ENCODE measurements around the gene PCDH9.

PCDH9 gene

DNA sequence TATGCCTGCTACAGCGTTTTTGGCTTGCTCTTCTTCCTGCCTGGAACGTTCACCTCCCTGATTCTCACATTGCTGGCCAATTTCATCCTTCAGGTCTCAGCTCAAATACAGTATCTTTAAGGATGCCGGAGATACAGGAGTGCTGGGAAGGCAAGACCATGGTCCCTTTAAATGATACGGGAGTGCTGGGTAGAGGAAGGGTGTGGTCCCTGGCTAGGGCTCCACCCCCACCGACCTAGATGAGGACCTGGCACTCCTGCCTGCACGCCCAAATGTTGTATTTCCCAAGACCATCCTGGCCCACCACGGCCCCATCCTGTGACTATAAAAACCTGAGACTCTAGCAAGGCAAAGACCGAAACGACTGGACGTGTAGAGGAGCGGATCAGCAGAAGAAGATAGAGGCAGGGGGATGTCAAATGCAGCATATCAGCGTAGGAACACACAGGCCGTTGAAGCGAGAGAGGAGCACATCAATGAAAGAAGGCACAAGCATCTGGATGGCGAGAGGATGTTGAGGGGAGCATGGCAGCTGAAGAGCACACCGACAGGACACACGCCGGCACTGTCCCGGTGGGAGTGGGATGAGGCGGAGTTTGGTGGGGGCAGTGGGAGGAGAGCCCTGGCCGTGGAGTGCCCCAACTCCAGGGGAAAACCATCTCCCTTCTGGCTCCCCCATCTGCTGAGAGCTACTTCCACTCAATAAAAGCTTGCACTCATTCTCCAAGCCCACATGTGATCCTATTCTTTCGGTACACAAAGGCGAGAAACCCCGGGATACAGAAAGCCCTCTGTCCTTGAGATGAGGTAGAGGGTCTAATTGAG lies 74.0 kb downstream of the PCDH9 start:
- DNase-seq, result no peak

DNA sequence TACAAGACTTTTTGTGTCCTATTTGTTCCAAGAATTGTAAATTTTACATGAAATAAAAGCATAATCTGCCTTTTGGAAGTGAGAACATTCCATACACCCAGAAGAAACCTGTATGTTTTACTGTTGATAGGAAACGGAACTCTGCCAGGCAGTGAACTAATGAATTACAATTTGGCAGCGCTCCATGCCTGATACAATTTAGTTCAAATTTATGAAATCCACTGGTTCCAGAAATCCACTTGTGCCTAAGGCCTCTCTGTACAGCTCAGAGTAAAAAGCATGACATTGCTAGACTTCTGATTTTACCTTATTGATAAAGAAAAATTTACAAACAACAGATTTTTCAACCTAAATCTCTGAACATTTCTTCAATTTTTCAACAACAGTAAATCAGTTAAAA lies 78.1 kb downstream of the PCDH9 start:
- DNase-seq, result no peak

DNA sequence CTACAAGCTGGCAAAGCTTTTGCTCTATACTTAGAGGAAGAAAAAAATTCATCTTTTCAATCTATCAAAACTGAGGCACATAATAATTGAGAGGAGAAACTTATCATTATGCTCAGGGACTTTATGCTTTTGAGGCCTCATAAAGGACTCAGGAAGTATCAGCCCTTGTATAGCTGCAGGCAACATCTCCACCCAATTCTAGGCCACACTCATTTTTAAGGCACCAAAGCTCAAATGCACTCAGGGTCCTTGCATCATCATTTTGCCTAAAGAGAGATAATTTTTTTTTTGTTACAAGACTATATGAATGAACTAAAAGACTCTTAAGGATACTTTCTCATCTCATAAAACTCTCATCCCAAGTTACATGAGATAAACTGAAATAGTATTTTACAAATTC lies 78.5 kb downstream of the PCDH9 start:
- DNase-seq, result no peak

DNA sequence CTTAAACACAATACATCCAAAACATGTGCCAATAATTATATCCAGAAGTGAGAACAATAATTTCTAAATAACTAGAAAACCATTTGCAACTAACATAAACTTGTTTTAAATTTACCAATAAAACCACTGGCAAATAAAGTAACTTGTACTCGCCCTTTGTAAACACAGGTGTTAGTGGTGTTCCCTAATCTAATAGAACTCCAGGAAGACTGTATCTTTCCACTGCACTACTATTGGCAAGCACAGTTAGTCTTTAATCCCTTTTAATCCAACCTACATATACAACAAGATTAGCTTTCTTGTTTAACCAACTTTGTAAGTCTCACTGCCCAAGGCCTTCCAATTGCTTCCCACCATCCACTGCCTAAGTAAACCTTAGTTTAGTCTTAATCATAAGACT lies 79.5 kb downstream of the PCDH9 start:
- DNase-seq, result no peak

DNA sequence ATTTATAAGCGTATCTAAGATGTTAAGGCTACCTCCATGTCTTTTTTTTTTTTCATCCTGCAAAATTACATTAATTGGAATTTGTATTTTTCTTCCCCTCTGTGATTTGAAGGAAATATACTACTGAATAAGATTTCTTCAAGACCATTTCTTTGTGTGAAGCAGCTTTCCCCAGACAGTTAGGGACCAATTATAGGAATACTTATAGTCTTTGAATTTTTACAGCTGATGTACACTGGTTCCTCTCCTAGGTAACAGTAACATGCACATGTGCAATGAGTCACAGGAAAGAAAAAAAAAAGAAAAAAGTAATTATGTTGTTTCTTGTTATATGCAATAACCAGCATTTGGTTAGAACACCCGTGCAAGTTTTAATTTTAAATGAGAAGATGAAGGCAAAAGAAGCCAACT lies 82.0 kb downstream of the PCDH9 start:
- DNase-seq, result no peak

DNA sequence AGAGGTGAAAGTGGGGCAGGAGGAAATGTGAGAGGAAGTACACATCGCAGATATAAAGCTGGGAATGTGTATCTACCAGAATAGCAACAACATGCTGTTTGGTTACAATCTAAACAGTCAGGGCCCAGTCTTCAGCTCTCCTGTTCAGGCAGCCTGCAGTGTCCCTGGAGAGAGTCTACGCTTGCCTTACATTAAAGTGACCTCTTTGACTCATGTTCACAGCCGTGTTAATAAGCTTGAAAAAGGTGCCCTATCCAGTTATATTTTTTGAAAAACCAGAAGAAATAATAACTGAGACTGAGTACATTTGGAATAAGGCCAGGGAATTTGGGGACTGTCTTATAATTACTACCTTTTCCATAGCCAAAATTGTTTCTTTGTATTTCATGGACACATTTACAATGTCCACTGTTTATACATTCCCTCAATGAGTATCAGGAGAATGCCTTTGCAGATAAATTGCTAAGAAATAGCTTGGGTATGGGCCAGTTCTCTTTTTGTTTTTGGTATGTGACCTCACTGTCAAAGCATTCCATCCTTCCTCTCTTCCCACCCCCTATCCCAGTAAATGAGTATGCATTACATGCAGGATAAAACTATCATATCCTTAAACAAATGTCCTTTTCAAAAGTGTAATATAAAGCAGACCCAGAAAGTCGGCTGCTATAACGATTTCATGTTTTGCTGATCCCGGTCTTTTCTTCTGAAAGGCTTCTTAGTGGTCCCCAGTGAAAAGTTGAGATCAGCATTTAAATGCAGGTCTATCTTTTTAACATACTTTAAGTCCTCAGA lies 82.6 kb downstream of the PCDH9 start:
- DNase-seq, result no peak

DNA sequence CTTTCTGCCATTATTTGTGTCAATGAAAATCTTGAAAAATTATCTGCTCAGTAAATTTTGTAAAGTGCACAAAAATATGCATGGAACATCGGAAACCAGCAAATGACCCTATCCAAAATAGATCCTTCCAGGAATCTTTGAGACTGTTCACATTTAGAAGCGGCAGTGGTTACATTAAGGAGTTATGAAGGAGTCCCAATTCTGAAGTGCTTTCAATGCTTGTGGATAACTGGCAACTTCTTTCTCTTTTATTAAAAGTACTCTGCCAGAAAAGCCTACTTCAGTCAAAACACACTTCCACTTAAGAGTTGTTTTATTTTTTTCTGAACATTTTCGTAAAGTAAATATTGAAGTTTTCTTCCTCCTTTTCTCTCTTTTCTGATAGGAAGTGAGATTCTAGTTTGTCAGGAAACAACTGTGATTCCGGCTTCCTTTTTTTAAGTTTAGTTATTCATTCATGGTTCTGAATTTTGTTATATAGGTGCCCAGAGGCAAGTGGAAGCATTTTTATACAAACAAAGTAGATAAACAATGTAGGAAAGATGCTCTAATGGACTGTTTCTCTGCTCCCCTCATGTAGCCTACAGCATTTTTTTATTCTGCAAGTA lies 83.5 kb downstream of the PCDH9 start:
- no peak for DNase-seq

DNA sequence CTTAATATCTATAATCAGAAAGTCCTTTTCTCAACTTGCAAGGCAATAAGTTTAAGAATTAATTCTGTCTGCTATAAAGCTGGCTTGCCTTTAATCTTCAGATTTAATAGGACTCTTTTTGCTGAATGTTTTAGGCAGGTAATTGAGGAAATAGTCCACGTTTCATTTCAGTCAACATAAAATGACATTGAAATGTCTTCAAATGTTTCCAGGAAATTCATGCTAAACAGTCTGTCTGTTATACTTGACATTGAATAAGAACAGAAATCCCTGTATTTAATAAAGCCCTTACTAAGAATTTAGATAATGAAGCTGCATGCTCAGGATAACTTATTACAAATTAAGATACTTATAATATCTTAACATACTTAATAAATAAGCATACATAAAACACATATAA lies 84.2 kb downstream of the PCDH9 start:
- DNase-seq, result no peak

- no peak for DNase-seq
Observed at GRCh38 chr13:67143544-67144115, 86.5 kb downstream of the PCDH9 start.

DNA sequence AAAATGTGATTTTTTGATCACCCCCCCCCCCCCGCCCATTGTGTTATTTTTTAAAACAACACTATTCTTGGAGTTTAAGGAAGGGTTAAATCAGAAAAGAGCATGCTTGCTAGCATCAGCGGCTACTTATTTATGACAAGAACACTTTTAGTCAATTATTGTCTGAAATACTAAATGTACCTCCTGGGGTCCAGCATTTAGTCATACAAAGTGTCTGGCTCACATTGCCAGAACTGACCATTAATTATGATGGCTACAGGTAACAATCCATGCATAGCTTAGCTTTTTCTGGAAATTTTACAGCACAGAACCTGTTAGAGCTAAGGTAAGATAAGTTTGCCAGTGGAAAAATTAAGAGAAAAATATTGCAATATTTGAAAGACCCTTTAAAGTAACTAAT lies 90.1 kb downstream of the PCDH9 start:
- DNase-seq, result no peak

DNA sequence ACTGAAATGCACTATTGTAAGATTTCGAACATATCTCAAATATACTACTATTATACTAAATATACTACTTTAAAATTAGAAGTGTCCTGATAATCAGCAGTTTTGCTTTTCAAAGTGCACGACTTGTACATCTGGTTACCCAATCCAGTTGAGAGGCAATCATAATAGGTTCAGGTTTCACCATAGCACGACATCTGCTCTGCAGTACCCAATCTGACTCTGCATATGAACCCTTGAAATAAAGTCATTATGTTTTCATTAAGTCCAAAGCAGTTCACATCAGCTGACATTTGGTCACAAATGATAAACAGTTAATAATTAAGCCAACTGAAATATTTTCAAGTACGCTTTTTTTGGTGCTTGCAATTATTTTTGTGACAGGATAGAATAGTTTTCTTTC lies 90.6 kb downstream of the PCDH9 start:
- no peak for DNase-seq

GRCh38 chr13:67138970-67139369 lies 91.2 kb downstream of the PCDH9 start:
- DNase-seq, result no peak

GRCh38 chr13:67137044-67137735 lies 92.9 kb downstream of the PCDH9 start:
- no peak for DNase-seq

- DNase-seq, result no peak
Observed at GRCh38 chr13:67136157-67136556, 94.0 kb downstream of the PCDH9 start.

- no peak for DNase-seq
Observed at GRCh38 chr13:67135356-67135755, 94.8 kb downstream of the PCDH9 start.

DNA sequence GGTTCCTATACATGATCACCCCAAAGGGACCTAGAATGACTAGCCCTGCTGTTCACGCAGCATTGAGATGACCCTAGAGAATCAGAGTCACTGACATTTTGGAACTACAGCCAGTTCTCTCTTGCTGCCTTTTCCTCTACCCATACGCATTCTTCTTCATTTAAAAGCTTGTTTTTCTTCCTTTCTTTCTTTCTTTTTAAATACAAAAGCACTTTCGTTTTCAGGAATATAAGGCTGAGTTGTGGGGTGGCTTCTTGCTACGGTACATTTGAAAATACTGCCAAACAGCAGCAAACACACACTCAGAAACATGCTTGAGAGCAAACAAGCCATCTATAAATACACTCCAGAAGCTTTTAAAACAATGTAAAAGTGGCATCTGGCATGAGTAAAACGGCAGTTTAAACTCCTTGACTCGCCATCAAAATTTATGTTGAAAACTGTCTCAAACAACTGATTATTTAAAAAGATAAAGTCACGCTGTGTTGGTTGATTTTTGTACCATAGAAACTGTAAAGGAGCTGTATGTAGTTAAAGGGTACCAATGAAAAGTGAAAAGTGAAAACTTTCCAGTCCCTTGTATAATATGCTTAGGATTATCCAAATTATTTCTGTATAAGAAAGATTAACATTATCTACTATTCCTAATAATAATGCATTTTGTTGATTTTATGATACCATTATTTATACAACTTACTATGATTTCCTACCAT lies 95.6 kb downstream of the PCDH9 start:
- no peak for DNase-seq

- DNase-seq, result no peak
Observed at GRCh38 chr13:67133476-67133875, 96.7 kb downstream of the PCDH9 start.

GRCh38 chr13:67131393-67131792 lies 98.7 kb downstream of the PCDH9 start:
- no peak for DNase-seq

DNA sequence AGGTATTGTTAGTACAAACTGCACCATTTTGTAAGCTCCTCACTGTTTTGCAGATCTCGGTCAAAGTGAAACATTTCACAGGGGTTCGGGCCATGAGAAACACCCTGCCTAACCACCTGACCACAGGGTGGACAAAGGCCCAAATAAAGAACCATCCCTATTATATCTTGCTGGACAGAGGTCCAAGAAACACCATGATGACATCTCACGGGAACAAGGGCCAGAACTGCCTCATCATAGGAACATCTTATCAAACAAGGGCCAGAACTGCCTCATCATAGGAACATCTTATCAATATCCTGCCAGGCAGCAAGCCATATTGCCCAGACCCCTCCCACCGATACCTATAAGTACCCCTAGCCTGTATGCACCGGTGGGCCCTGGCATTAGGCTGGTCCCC lies 99.7 kb downstream of the PCDH9 start:
- no peak for DNase-seq

- DNase-seq, result no peak
Observed at GRCh38 chr13:67128136-67128535, 102.0 kb downstream of the PCDH9 start.

- no peak for DNase-seq
Observed at GRCh38 chr13:67125681-67126080, 104.5 kb downstream of the PCDH9 start.

DNA sequence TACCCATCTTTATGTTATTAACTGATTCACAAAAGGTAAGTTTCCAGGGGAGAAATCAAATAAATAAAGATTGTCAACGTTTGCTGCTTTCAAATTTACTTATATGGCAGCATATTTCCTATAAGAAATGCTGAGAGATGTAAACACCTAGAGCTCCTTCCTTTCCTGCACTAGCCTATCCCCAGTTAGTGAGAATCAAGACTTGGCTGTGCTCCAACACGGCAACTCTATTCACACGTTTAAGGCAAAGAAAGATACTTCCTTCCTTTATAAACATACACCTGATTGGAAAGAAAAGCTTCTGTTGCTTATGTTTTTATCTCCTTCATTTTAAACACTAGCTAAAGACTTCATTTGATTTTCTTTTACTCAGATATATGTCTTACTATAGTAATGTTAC lies 107.0 kb downstream of the PCDH9 start:
- DNase-seq, result no peak

Measured in cortex of kidney (tissue), 1 donor.